GM19023 (cell line): ENCODE measurements around the gene PIK3C2G.

Experiments
- ATAC-seq: cut with Tn5 transposase; IDR thresholded peaks from one replicate; pipeline ENCODE4 v1.9.1; 2021; ENCODE audit warnings: mild to moderate bottlenecking, moderate library complexity; ENCODE audit not compliant: unreplicated experiment

The PIK3C2G gene

GRCh38 chr12:18277196-18277595, 15.9 kb downstream of the PIK3C2G start:
- no peak for ATAC-seq

- no peak for ATAC-seq
These were observed 19.4 kb downstream of the PIK3C2G start for GRCh38 chr12:18280728-18281127.

GRCh38 chr12:18281941-18282340, 20.6 kb downstream of the PIK3C2G start:
- no peak for ATAC-seq

- no peak for ATAC-seq
These were observed 22.5 kb downstream of the PIK3C2G start for GRCh38 chr12:18283831-18284230.

- ATAC-seq = no peak
These were observed 23.1 kb downstream of the PIK3C2G start for GRCh38 chr12:18284386-18284785.

GRCh38 chr12:18285161-18285560, 23.8 kb downstream of the PIK3C2G start:
- no peak for ATAC-seq

GRCh38 chr12:18290386-18290785, 29.1 kb downstream of the PIK3C2G start:
- no peak for ATAC-seq

GRCh38 chr12:18294889-18295288, 33.6 kb downstream of the PIK3C2G start:
- no peak for ATAC-seq

GRCh38 chr12:18296201-18296908, 35.0 kb downstream of the PIK3C2G start:
- ATAC-seq = no peak

- no peak for ATAC-seq
These were observed 35.6 kb downstream of the PIK3C2G start for GRCh38 chr12:18296909-18297280.

- no peak for ATAC-seq
These were observed 36.6 kb downstream of the PIK3C2G start for GRCh38 chr12:18297902-18298301.

GRCh38 chr12:18302809-18303430, 41.6 kb downstream of the PIK3C2G start:
- ATAC-seq = no peak

- ATAC-seq = no peak
These were observed 43.3 kb downstream of the PIK3C2G start for GRCh38 chr12:18304609-18305008.

- ATAC-seq = no peak
These were observed 45.0 kb downstream of the PIK3C2G start for GRCh38 chr12:18306311-18306710.

GRCh38 chr12:18313306-18313705, 52.0 kb downstream of the PIK3C2G start:
- ATAC-seq = no peak

- ATAC-seq = no peak
These were observed 58.8 kb downstream of the PIK3C2G start for GRCh38 chr12:18320036-18320617.

- no peak for ATAC-seq
These were observed 59.7 kb downstream of the PIK3C2G start for GRCh38 chr12:18320976-18321375.

GRCh38 chr12:18323159-18323558, 61.8 kb downstream of the PIK3C2G start:
- ATAC-seq = no peak

GRCh38 chr12:18327036-18327435, 65.7 kb downstream of the PIK3C2G start:
- no peak for ATAC-seq

- ATAC-seq = no peak
These were observed 70.9 kb downstream of the PIK3C2G start for GRCh38 chr12:18332173-18332572.

GRCh38 chr12:18339633-18340032, 78.3 kb downstream of the PIK3C2G start:
- ATAC-seq = no peak

- ATAC-seq = no peak
These were observed 78.9 kb downstream of the PIK3C2G start for GRCh38 chr12:18340186-18340585.
